NCI-H1930 (cell line): ENCODE results near the gene ITGBL1.
A peak's percentile ranks its signal among the peaks of the same experiment; 100 is the strongest.

Experiments
- DNase-seq, 2 experiments: peaks; one replicate each; lab custom pipeline; 2025; lab: John Stamatoyannopoulos, UW

The ITGBL1 gene

GRCh38 chr13:101565317-101565716 lies 112.8 kb downstream of the ITGBL1 start:
- DNase-seq: no peak

DNA sequence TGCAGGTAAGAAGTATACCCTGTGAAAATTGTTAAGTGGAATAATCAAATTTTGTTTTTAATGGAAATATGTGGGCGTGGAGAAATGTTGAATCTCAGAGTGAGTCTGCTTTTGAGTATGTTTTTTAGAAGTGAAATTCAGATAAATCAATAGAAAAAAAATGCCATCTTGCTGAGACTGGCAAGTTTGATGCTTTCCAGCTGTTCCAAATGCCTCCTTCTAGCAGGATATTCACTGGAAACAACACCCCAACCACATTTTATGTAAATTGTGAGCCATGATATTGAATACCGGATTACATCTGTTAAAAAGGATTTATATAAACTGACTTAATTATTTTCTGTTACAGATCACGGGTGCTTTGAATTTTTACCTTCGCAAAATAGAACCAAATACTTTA lies 115.4 kb downstream of the ITGBL1 start:
- no peak for DNase-seq

DNA sequence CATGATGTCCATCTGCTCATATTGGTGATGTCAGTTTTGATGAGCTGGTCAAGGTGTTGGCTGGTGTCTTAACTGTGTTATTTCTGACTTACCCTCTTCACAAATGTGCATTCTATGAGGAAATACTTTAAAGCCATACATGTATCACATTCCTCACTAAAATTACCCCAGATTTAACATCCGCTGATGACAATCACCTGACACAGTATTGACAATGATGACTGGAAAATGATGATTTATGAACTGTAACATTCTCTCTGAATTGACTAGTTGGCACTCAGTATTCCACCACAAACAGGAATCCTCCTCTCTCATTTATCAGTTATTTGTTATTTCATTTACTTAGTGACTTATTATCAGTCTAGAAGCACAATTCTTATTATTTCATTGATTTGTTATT lies 117.3 kb downstream of the ITGBL1 start:
- DNase-seq: no peak

GRCh38 chr13:101570410-101570809 lies 117.9 kb downstream of the ITGBL1 start:
- DNase-seq: no peak

GRCh38 chr13:101572456-101572855 lies 120.0 kb downstream of the ITGBL1 start:
- DNase-seq: no peak

GRCh38 chr13:101575581-101575980 lies 123.1 kb downstream of the ITGBL1 start:
- DNase-seq: no peak

DNA sequence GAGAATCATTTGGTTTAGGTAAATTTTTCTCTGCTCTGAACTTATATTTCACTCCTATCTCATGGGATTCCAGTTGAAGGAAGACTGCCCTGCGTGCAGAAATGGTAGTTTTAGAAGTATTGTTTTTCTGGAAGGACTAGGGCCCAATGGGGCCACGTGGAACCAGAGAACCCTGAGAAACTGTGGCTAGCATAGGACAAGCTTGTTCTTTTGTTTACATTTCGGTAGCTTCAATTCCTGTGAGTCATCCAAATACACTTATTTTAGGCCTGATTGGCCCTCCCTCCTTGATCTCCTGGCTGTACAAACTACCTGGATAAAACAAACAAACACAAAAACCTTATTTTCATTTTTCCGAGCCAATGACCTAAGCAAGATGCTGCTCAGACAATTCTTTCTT lies 124.0 kb downstream of the ITGBL1 start:
- peak in 1 of 2 experiments; percentile 52 for DNase-seq

DNA sequence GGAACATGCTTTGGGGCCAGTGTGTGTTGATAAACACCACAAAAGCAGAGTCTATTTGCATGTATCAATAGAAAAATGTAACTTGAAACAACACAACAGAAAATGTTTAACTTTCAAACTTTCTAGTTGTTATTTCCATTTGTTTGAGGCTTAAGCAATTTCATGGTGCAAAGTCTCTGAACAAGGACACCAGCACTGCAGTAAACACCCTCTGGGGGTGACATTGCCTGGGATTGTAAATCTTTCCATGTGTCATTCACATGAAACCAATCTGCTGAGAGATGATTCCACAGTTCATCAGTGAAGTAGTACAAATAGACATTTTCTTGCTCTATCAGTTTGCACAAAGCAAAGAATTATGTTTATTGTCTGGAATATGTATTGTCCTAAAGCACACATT lies 124.5 kb downstream of the ITGBL1 start:
- DNase-seq: peak; percentile 36 to 52

- peak in 1 of 2 experiments; percentile 40 for DNase-seq
Measured at GRCh38 chr13:101579281-101579802, 126.9 kb downstream of the ITGBL1 start.

GRCh38 chr13:101584331-101584730 lies 131.9 kb downstream of the ITGBL1 start:
- no peak for DNase-seq

DNA sequence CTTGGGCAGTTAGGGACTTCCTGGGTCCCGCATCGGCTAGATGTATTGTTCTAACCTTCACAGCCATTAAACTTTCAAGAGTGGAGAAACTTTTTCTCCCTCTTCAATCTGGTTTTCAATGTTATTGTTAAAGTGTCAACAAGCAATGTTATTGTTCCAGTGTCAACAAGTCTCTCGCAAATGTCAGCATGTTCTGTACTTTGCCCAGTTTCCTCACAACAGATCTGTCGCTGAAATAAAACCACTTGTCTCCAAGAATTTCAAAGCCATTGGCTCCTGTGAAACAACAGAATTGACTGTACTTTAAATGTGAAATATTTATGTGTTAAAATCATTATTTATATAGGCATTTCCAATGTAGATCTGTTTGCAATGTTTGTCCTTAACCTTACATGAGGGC lies 138.0 kb downstream of the ITGBL1 start:
- DNase-seq: no peak

DNA sequence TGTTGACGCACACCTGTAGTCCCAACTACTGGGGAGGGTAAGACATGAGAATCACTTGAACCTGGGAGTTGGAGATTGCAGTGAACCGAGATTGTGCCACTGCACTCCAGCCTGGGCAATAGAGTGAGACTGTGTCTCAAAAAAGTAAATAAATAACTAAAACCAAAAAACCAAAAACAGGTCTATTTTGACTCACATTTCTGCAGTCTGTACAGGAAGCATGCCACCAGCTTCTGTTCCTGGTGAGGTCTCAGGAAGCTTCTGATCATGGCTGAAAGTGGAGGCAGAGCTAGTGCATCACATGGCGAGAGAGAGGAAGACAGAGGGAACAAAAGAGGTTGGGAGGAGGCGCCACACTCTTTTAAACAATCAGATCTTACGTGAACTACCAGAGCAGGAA lies 142.5 kb downstream of the ITGBL1 start:
- DNase-seq: no peak

GRCh38 chr13:101596803-101597202 lies 144.3 kb downstream of the ITGBL1 start:
- DNase-seq: no peak

DNA sequence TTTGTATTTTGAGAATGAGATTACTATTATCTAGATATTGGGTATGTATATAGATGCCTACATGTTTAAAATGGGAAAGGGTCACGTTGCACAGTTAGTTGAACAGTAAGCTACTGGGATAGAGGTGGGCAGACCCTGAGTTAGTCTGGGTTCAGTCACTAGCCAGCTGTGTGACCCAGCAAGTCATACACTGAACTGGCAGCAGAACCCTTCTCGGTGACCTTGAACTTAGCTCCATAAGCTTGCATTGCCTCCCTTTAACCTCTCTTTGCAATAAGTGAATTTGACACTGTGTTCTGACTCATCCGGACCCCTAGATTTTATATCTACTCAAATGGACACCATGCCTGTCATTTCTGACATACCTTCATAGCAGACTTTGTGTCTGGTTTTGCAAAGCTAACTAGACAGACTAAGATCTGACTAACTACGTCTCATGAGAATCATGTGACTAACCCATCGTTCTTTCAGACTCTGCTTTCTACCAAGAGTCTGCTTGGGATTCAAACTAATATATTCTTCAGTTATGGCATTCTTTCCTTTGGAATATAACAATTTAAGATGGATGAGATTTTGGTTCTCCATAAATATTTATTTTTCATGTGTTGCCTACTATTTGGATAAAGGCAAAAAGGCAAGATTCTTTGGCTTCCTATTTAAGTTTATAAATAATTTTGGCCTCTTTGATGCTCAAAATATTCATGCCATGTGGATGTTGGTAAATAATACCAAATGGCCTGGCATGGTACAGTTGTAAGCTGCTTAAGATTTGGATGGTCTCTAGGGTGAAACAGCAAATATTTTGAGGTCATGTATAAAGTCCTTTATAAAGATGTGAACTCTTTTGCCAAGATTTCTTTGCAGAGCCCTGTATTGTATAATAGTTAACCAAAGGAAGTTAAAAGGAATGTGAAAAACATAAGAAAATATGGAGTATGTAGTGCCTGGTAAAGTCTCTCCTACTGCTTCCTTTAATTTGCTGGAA lies 159.3 kb downstream of the ITGBL1 start:
- DNase-seq: no peak

DNA sequence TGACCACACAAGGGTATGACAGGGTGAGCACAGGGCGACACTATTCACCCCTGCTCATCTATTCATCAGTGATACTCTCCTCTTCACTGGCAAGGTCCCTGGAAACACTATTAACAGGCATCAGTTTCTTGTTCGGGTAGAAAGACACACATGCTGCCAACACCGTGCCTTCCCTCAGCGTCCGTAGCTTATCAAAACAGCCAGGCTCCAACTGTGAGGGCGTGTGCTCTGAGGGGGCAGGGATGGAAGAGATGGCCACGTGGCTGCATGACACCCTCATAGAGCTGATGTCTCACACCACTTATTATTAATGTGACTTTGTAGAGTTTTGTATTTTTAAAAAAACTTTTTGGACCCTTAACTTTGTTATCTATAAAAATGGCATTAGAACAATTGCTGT lies 160.3 kb downstream of the ITGBL1 start:
- no peak for DNase-seq

DNA sequence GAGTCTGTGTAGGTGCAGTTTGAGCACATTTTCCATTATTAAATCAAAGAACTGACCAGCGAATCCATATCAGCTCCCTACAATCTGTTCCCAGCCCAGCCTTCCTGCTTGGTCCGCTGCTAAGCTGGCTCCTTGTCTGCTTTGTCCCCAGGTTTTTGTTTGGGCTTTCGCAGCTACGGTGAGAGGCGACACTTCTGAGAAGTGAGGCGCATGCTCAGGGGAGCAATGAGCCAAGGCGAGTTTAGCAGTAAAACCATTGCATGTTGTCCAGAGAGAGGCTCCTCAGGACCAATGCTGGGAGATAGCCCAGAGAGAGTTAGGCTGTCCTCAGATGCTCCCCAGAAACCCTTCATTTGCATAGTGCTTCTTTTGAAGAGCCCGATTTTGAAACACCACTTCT lies 162.0 kb downstream of the ITGBL1 start:
- DNase-seq: no peak

DNA sequence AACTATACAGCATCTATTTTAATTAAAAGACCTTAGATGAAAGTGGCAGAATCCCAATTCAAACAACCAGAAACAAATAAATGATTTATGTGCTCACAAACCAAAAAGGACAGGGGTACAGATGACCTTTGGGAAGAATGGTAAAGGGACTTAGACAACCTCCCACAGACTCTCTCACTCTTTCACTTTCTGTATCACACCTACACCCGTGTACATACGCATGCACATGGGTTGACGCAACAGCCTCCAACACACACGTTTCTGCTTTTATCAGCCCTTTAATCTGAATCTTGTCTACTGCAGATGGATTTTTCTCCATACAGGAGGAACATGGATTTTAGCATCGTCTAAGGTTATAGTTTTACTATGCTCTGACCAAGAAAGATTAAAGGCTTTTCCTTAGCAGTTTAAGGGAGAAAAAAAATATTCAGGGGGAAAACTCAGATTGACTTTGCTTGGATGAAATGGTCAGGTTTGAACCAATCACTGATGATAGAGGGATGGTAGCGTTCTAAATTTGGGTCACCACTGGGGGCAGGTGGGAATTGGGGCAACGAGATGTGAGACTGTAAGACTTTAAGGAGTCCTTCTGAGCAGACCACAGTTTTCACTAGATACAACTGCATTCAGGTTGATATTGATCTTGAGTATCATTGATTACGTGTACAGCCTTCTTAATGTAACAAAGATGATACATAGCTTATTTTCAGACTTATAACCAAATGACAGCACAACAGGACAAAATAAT lies 166.1 kb downstream of the ITGBL1 start:
- no peak for DNase-seq

DNA sequence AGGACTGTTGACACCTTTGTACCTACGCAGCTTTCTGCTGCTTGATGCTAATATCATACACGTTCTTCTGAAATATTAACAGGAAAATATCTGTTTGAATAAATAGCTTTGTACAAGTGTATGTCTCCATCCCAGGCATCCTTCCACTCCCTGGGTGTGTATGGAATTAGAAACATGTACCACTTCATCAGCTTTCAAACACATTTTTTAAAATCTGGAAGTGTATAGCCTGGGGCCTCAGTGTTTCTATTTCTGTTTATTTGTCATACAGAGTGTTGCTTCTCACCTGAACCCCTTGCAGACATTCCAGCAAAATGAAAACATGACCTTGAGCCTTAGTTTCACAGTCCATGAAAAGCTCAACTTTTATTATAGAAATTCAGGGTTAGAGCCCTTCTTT lies 168.6 kb downstream of the ITGBL1 start:
- DNase-seq: no peak

GRCh38 chr13:101623470-101624209 lies 171.2 kb downstream of the ITGBL1 start:
- DNase-seq: no peak

- peak; percentile 67 to 72 for DNase-seq
Measured at GRCh38 chr13:101624210-101624922, 171.9 kb downstream of the ITGBL1 start.

- peak; percentile 70 to 71 for DNase-seq
Measured at GRCh38 chr13:101624981-101625380, 172.5 kb downstream of the ITGBL1 start.
